Measurements from ENCODE around the gene RPS21. TPM values are rescaled to one million over a fixed set of nuclear protein-coding genes. Genes with fewer than 3 reads are reported as not detected.

The RPS21 gene
- total and polyA plus RNA-seq, 2 of the 13 experiments (the other 11 are each of a cell fraction or from before 2014, with no cell fraction given): 2,647 to 11,063 TPM

DNA sequence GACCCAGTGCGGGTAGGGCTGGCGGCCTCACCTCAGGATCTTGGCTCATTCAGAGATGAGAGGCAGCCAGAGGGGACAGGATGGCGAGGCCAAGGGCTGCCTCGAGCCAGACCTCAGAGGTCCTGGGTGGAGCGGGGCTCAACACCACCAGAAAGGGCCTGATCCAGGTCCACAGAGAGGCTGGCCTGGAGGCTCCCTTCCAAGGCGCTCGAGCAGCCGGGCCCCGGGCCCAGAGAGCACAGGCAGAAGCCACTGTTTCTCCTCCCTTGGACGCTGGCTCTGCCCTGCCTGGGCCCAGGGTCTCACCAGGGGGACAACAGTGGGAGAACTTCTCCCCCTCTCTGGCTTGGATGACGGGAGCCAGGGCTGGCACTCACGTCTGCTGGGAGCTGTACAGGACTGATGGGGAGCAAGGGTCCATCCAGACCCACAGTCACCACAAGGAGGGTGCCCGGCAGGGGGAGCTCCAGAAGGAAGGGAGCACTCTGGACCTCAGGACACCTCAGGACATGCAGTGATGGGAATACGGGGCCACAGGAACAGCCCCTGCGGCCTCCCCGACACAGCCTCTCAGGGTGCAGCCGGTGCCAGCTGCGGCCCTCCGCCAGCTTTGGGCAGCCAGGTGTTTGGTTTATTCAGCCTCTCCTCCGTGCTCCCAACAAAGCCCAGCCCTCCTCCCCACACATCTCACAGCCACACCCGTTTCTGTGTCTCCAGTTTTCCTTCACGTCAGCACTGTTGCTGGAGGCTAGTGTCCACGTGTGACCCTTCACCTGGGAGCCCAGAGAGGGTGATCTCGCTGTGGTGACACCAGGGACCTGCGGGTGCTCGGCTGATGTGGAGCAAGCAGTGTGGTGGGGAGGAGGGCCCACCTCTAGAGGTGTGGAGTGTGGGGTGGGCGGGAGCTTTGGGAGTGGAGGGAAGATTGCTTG, 8.7 kb downstream of the RPS21 start:
- H3K27me3 ChIP-seq (ENCODE audit: control insufficient read depth in 1 of 2, insufficient read depth in 2 of 2, low read length in 2 of 2): no peaks in the 10 kb centered on the region
- no peaks in the 10 kb centered on the region for H3K4me1 ChIP-seq (ENCODE audit: insufficient read depth, low read length)
- no peak overlapping the region for H3K4me2 ChIP-seq (ENCODE audit: low read depth, low read length)
- DNase-seq (ENCODE audit: low spot score): no peak
- H4K20me1 ChIP-seq (ENCODE audit: insufficient read depth, low read length): no peaks in the 10 kb centered on the region
- WGBS (ENCODE audit: low lambda C conversion rate): 83% methylated on average over 26 of the region's 27 CpGs
- FAIRE-seq: peak; percentile 60
- no peak overlapping the region for H3K4me3 ChIP-seq (replicated peaks in 1 of 3; ENCODE audit: insufficient read depth in 1 of 3, low read depth in 2 of 3, low read length in 3 of 3)
- no peak overlapping the region for H2AFZ ChIP-seq (ENCODE audit: low read length)
- H3K79me2 ChIP-seq (ENCODE audit: insufficient read depth, low read length): no peaks in the 10 kb centered on the region
- ChIA-PET CTCF (ENCODE audit: low intra/inter-chr PET ratio, low total read pairs) (interaction anchor here (1.5 kb wide), 1 partner anchor 10 kb away, joined by 6 read pairs; no protein-coding TSS in a partner anchor), POLR2A (interaction anchor here (1.0 to 2.1 kb wide), 3 partner anchors 9 to 27 kb away, joined by 3 to 8 read pairs (median 4); partner anchors contain the start of gene RPS21)
- intact Hi-C loops (cut with micrococcal nuclease; ENCODE audit: unreplicated experiment) (no loop called here), in situ Hi-C loops (cut with HindIII; ENCODE audit: extremely low pct_ligation_motif_present, low pct_unique_long_range_greater_than_20kb) (no loop called here)
- no peaks in the 10 kb centered on the region for H3K9me3 ChIP-seq (ENCODE audit: low read length)
- peak; percentile 61 for ATAC-seq
- BruUV-seq (replicated peaks): no TSS peak
- H3K9ac ChIP-seq (ENCODE audit: insufficient read depth, low read depth, low read length): no peak overlapping the region
- H3K36me3 ChIP-seq (replicated peaks in 1 of 2; ENCODE audit: control insufficient read depth in 1 of 2, insufficient read depth in 2 of 2, low read length in 2 of 2): peaks cover 6 to 16% of the 10 kb centered on the region in 2 experiments; a peak in 4 of 5 replicates
- H3K27ac ChIP-seq (ENCODE audit: extremely low read length, insufficient read depth, low read length): no peak overlapping the region
- TF ChIP-seq RFX5 (IDR thresholded peaks at IDR 0.05; ENCODE audit: low read depth, low read length) (no peak), ZNF569 (CRISPR knock-in tag; IDR thresholded peaks at IDR 0.05; ENCODE audit: borderline replicate concordance) (no peak), ZNF335 (CRISPR knock-in tag; IDR thresholded peaks at IDR 0.05) (no peak), ZNF703 (CRISPR knock-in tag; IDR thresholded peaks at IDR 0.05; ENCODE audit: borderline replicate concordance) (0 out of 2 replicates have a peak, but pooled peaks have one; percentile 50), RFX1 (IDR thresholded peaks at IDR 0.05) (no peak), STAG1 (CRISPR knock-in tag; IDR thresholded peaks at IDR 0.05) (peak; percentile 43), ZNF329 (CRISPR knock-in tag; IDR thresholded peaks at IDR 0.05; ENCODE audit: low read depth) (no peak), SCMH1 (CRISPR knock-in tag; IDR thresholded peaks at IDR 0.05; ENCODE audit: borderline replicate concordance) (no peak), CAMTA2 (CRISPR knock-in tag; IDR thresholded peaks at IDR 0.05; ENCODE audit: borderline replicate concordance) (no peak), BRD4 (CRISPR knock-in tag; IDR thresholded peaks at IDR 0.05) (no peak)
- TF ChIP-seq, protein P1, sequence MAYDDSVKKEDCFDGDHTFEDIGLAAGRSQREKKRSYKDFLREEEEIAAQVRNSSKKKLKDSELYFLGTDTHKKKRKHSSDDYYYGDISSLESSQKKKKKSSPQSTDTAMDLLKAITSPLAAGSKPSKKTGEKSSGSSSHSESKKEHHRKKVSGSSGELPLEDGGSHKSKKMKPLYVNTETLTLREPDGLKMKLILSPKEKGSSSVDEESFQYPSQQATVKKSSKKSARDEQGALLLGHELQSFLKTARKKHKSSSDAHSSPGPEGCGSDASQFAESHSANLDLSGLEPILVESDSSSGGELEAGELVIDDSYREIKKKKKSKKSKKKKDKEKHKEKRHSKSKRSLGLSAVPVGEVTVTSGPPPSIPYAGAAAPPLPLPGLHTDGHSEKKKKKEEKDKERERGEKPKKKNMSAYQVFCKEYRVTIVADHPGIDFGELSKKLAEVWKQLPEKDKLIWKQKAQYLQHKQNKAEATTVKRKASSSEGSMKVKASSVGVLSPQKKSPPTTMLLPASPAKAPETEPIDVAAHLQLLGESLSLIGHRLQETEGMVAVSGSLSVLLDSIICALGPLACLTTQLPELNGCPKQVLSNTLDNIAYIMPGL (CRISPR knock-in tag; IDR thresholded peaks at IDR 0.05; ENCODE audit: borderline replicate concordance in 1 of 2, low read depth in 1 of 2): 0 out of 4 replicates have a peak, but pooled peaks of 1 of the 2 experiments have one; percentile 34
- TF ChIP-seq, protein P2, sequence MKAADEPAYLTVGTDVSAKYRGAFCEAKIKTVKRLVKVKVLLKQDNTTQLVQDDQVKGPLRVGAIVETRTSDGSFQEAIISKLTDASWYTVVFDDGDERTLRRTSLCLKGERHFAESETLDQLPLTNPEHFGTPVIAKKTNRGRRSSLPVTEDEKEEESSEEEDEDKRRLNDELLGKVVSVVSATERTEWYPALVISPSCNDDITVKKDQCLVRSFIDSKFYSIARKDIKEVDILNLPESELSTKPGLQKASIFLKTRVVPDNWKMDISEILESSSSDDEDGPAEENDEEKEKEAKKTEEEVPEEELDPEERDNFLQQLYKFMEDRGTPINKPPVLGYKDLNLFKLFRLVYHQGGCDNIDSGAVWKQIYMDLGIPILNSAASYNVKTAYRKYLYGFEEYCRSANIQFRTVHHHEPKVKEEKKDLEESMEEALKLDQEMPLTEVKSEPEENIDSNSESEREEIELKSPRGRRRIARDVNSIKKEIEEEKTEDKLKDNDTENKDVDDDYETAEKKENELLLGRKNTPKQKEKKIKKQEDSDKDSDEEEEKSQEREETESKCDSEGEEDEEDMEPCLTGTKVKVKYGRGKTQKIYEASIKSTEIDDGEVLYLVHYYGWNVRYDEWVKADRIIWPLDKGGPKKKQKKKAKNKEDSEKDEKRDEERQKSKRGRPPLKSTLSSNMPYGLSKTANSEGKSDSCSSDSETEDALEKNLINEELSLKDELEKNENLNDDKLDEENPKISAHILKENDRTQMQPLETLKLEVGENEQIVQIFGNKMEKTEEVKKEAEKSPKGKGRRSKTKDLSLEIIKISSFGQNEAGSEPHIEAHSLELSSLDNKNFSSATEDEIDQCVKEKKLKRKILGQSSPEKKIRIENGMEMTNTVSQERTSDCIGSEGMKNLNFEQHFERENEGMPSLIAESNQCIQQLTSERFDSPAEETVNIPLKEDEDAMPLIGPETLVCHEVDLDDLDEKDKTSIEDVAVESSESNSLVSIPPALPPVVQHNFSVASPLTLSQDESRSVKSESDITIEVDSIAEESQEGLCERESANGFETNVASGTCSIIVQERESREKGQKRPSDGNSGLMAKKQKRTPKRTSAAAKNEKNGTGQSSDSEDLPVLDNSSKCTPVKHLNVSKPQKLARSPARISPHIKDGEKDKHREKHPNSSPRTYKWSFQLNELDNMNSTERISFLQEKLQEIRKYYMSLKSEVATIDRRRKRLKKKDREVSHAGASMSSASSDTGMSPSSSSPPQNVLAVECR (CRISPR knock-in tag; IDR thresholded peaks at IDR 0.05; ENCODE audit: borderline replicate concordance): peak; percentile 27; the same call in 1 of the 2 replicates
- TF ChIP-seq, protein P3, sequence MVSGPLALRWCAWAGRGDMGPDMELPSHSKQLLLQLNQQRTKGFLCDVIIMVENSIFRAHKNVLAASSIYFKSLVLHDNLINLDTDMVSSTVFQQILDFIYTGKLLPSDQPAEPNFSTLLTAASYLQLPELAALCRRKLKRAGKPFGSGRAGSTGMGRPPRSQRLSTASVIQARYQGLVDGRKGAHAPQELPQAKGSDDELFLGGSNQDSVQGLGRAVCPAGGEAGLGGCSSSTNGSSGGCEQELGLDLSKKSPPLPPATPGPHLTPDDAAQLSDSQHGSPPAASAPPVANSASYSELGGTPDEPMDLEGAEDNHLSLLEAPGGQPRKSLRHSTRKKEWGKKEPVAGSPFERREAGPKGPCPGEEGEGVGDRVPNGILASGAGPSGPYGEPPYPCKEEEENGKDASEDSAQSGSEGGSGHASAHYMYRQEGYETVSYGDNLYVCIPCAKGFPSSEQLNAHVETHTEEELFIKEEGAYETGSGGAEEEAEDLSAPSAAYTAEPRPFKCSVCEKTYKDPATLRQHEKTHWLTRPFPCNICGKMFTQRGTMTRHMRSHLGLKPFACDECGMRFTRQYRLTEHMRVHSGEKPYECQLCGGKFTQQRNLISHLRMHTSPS (CRISPR knock-in tag; IDR thresholded peaks at IDR 0.05; ENCODE audit: low read depth): no peak

Measured in HepG2 (cell line).